GM18867 (cell line): ENCODE data around the gene RABGAP1L.
"Not testable (repeated sequence)": the region's sequence is repeated elsewhere in the genome, so short reads cannot be mapped to it uniquely, and the experiment has no call there.

Experiments used
- ATAC-seq: cut with Tn5 transposase; IDR thresholded peaks from one replicate; pipeline ENCODE4 v1.9.1; 2021; ENCODE audit warnings: mild to moderate bottlenecking, moderate library complexity; ENCODE audit not compliant: unreplicated experiment

Gene RABGAP1L

GRCh38 chr1:174649572-174649971, 490.3 kb downstream of the RABGAP1L start:
- ATAC-seq, result not testable (repeated sequence)

GRCh38 chr1:174652569-174653280, 493.4 kb downstream of the RABGAP1L start:
- ATAC-seq, result no peak

- ATAC-seq, result no peak
Measured at GRCh38 chr1:174654560-174654959, 495.2 kb downstream of the RABGAP1L start.

- ATAC-seq, result no peak
Measured at GRCh38 chr1:174656409-174657059, 497.2 kb downstream of the RABGAP1L start.

DNA sequence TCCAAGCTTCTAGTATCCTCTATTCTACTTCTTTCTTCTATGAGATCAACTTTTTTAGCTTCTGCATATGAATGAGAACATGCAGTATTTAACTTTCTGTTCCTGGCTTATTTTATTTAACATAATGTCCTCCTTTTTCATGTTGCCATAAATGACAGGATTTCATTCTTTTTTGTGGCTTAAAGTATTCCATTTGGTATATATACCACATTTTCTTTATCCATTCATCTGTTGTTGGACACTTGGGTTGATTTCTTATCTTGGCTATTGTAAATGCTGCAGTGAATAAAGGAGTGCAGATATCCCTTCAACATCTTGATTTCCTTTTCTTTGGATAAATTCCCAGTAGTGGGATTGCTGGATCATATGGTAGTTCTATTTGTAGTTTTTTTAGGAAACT, 498.1 kb downstream of the RABGAP1L start:
- ATAC-seq, result no peak

- no peak for ATAC-seq
Measured at GRCh38 chr1:174657893-174658292, 498.6 kb downstream of the RABGAP1L start.

GRCh38 chr1:174659823-174660222, 500.5 kb downstream of the RABGAP1L start:
- no peak for ATAC-seq

- no peak for ATAC-seq
Measured at GRCh38 chr1:174660476-174660875, 501.2 kb downstream of the RABGAP1L start.

GRCh38 chr1:174663358-174663757, 504.0 kb downstream of the RABGAP1L start:
- ATAC-seq, result no peak

- no peak for ATAC-seq
Measured at GRCh38 chr1:174666248-174666647, 506.9 kb downstream of the RABGAP1L start.

GRCh38 chr1:174671826-174672225, 512.5 kb downstream of the RABGAP1L start:
- ATAC-seq, result no peak

- ATAC-seq, result no peak
Measured at GRCh38 chr1:174676856-174677255, 517.5 kb downstream of the RABGAP1L start.

GRCh38 chr1:174678657-174679056, 519.3 kb downstream of the RABGAP1L start:
- no peak for ATAC-seq

DNA sequence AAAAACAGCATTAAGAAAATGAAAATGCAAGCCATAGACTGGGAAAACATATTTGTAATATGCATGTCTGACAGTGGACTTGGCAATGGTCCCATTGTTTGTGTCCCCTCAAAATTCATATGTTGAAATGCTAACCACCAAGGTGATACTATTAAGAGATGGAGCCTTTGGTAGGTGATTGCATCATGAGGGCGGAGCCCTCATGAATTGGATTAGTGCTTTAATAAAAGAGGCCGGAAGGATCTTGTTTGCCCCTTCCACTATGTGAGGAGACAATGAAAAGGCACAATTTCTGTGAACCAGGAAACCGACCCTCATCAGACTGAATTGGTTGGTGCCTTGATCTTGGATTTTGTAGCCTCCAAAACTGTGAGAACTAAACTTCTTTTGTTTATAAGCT, 520.8 kb downstream of the RABGAP1L start:
- no peak for ATAC-seq

DNA sequence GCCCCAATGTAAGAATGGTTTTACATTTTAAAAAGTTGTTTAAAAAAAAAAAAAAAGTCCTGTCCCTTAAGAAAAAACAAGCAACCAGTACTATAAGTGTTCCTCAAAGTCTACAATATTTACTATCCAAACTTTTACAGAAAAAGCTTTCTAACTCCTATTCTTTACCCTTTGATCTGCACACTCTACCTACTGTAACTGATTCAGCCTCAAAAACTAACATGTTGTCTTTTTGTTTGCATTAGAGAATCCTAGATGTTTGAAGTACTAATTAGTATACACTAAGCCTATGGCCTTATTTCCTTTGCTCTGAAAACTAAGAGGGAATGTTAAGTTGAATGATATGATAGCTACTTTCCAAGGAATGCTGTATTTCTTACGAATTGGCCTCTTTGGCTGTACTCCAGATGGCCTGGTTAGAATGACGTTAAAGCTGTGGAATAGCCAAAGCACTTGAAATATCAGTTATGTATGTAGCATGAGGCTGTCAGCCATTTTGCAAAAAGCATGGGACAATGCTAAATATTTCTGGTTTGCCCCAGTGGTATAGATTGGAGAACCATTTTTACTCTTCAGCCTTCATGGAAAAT, 523.2 kb downstream of the RABGAP1L start:
- ATAC-seq, result no peak

- no peak for ATAC-seq
Measured at GRCh38 chr1:174686213-174686612, 526.9 kb downstream of the RABGAP1L start.

- ATAC-seq, result no peak
Measured at GRCh38 chr1:174689524-174689923, 530.2 kb downstream of the RABGAP1L start.

DNA sequence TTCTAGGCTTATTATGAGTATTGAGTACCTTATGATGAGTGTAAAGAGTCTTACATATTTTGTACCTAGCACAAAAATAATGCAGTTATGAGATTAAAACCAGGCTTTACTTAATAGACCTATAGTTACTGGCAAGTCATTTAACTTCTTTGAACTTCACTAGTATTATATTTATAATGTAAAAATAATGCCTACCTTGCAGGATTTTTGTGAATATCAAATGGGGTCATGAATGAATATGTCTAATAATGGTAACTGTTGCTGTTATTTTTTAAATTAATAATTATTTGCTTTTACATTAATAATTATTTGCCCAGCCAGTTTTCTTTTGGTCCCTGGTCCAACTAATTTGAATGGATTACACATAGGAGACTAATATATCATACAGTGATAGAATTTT, 530.9 kb downstream of the RABGAP1L start:
- ATAC-seq, result no peak

DNA sequence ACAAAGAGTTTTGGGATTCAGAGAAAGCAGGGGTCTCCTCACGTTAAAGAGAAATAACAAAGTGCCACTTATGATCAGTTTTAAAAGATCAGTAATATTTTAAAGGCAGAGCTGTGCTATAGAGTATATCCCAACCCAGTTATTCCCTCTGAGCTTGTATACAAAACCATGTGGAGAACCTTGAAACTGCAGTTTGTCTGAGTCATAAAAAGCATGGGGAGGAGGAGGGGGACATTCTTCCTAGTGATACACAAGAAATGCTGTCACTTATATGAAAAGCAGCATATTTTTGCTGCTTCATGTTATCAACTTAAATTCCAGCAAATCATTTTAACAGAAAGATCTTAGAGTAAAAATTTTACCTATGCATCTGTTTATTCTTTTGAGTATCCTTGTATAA, 533.0 kb downstream of the RABGAP1L start:
- no peak for ATAC-seq

- ATAC-seq, result no peak
Measured at GRCh38 chr1:174693085-174693484, 533.8 kb downstream of the RABGAP1L start.

DNA sequence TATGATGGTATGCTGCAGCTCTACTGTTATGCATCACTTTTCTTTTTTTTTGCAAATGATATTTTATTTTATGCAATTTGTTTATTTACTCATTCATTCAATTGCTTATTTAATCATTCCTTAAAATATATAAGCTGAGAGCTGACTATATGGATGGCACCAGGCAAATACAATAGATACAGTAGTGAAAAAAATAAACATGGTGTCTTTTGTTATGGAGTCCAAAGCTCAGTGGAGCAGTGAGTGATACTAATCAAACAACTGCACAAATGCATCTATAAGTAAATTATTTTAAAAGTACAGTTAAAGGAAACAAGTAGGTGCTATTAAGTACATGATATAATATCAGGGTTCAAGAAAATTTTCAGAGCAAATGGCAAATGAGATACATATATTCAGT, 534.2 kb downstream of the RABGAP1L start:
- not testable (repeated sequence) for ATAC-seq
